Endometrial microvascular endothelial cells (primary cell): ENCODE data around the gene LYRM1. TPM values are rescaled to one million over a fixed set of nuclear protein-coding genes. Genes with fewer than 3 reads are reported as not detected.

Experiments
- in situ Hi-C: cut with HindIII; loops from 2 replicates; pipeline ENCODE4 v1.10.0; 2017; ENCODE audit warnings: low sequenced_read_pairs, low pct_unique_long_range_greater_than_20kb; ENCODE audit errors: inconsistent ontology term
- total RNA-seq: library from RNA; depleted of rRNA; stranded (reverse); fragments of >200 nt; gene quantifications from one replicate; pipeline ENCODE4 v1.2.3, GENCODE V29; 2015; ENCODE audit errors: inconsistent ontology term

The LYRM1 gene
- total RNA-seq, 1 donor from 2014 or later: 65.9 TPM

DNA sequence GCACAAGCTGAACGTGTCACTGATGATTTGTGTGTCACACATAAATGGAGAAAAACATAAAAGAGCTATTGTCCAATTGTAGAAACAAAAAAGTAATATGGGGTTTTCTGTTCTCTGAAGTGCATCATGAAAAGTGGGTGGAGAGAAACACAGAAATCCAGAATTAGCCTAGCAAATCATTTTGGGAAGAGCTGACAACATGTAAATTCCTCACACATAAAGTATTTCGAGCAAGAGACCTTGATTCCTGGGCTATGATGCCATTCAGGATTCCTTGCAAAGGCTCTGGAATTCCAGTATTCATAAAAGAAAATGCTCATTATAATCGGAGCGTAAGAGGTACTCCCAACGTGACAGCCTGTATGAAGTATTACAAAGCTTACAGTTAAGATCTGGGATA is 1.5 kb upstream of the LYRM1 start:
- in situ Hi-C loops: no loop called here

DNA sequence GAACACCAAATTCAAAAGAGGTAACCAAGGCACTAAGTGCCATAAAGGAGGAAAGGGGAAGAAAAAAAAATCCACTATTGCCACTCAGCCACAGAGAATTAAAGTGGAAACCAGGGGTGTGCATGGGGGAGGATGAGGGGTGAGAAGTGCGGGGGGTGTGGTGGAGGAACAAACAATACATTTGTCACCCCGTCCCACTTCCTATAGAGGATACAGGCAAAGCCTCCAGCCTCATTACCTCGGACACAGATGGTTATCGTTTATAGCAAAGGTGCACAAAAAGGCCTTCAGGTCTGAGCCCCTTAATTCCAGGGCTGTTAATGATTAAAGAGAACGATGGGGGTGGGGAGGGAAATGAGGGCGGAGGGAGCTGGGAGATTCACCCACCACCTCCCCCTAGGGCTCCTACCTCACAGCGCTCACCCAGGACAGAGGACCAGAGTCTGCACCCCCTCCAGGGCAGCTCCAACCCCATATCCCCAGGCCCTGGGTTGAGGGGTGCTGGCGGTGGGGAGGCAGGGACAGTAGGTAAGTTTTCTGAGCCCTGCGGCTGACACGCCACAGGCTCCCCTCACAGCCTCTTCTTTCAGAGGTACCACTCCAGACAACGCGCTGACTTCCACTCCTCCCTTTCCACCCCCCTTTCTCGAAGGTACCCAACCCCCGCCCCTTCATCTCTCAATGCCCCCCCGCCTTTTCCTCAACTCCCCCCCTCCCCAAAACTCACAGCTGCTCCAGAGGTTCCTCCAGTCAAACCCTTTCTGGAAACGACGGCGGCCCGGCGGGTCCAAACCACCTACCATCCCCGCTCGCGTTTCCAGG is 883 bp upstream of the LYRM1 start:
- in situ Hi-C loops: loop anchor here (10.0 kb wide), 1 partner anchor 45 kb away; no protein-coding TSS in a partner anchor

DNA sequence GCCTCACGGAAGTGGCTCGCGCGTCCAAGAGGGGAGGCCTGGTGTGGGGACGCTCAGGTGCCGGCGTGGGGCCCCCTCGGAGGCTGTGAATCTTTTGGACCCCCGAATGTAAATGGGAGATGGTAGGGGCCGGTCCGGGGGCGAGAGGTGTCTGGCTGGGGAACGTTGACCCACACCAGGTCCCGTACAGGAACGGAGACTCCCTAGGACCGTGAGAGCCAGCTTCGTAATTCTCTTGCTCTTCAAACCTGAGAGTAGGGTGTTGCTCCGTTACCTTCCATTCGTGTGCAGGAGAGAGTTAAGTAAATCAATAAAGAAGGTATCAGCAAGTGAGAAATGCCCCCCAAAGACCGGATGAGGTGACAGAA is 481 bp downstream of the LYRM1 start:
- in situ Hi-C loops: loop anchor here (10.0 kb wide), 1 partner anchor 46 kb away; no protein-coding TSS in a partner anchor

DNA sequence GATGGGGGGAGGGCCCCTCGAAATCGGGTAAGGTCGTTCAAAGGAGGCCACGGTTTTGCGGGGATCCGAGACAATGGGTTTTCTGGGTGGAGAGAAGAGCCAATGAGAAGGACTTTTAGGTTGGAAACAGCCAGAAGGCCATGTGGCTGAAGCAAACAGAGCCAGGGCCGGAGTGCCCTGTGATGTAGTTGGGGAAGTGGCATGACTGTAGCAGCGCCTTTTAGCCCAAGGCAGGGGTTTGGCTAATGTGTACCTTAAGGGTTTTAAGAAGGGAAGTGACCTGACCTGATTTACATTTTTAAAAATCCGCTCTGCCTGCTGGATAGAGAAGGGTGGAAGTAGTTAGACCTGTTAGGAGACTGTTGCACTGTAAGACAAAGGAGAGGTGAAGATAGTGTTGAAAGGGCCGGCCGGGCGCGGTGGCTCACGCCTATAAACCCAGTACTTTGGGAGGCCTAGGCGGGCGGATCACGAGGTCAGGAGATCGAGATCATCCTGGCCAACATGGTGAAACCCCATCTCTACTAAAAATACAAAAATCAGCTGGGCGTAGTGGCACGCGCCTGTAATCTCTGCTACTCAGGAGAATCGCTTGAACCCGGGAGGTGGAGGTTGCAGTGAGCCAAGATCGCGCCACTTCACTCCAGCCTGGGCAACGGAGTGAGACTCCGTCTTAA is 1.0 kb downstream of the LYRM1 start:
- in situ Hi-C loops: loop anchor here (10.0 kb wide), 1 partner anchor 47 kb away; no protein-coding TSS in a partner anchor

DNA sequence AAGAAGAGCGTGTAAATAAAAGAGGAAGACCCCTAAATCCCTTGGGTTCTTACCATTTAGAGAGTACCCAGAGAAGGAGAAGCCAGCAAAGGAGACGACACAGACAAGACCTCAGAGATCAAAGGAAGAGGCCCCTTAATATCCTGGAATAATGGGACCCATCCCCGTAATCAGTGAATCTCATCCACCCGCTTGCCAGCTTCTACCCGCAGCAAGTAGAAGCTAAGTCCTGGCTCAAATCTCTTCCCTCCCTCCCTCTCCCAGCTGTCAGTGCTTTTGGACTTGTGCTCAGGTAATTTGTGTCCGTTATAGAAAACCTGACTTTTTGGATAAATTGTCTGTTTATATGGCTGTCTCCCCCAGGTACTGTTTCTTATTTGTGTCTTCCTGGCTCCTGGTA is 1.9 kb downstream of the LYRM1 start:
- in situ Hi-C loops: loop anchor here (10.0 kb wide), 1 partner anchor 48 kb away; no protein-coding TSS in a partner anchor

DNA sequence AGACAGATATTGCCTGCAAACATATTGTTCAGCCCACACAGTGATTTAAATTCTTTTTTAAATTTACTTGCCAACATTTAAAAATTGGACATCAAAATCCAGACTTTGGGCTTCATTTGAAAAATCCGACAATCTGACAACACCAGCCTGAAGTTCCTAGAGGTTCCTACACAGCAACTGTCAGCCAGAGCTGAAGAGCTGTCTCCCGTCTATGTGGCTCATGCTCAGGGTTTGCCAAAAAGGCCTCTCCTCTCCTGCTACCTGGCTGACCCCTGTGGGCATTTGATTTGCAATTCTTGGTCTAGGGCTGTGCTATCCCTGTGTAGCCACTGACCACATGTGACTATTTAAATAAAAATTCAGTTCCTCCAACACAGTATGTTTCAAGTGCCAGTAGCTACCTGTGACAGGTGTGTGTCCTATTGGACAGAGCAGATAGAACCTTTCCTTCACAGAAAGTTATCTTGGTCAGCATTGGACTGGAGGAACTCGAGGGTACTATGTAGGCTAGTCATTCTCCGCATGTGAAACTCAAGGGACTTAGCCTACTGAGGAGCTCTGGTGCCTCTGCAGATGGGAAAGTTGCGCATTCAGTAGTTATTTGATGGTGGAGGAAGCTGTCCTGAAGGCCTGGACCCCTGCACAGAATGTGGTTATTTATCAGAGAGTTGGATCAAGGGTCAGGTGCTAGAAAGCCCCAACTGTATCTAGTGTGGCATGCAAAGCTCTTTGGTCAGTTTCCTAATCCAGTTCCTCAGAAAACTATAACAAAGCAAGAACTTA is 2.7 kb downstream of the LYRM1 start:
- in situ Hi-C loops: loop anchor here (10.0 kb wide), 1 partner anchor 49 kb away; no protein-coding TSS in a partner anchor

DNA sequence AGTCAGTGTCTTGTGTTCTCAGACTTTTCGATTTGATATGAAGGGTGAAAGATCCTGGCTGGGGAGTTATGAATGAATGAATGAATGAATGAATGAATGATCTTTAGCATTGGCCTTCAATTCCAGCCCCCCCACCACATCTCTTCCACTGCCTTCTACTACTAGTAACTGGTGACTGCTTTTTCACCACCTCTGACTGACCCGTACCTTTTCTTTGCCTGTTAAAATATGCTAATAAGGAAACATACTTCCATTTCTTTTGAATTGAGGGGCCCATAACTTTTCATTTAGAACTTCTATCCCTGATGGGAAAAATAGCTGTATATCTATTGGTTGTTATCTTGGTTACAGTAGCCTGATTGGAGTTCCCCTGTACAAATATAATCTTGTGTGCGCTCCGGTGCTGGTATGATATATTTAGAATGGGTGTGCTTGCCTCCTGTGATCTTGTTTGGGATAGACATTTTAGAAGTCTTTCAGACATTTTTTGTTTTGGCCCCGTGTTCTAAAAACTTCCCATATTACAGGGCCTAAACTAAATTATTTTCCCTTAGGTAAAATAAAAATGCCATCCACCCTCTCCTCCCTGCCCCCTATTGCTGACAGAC is 3.4 kb downstream of the LYRM1 start:
- in situ Hi-C loops: loop anchor here (10.0 kb wide), 1 partner anchor 49 kb away; no protein-coding TSS in a partner anchor

DNA sequence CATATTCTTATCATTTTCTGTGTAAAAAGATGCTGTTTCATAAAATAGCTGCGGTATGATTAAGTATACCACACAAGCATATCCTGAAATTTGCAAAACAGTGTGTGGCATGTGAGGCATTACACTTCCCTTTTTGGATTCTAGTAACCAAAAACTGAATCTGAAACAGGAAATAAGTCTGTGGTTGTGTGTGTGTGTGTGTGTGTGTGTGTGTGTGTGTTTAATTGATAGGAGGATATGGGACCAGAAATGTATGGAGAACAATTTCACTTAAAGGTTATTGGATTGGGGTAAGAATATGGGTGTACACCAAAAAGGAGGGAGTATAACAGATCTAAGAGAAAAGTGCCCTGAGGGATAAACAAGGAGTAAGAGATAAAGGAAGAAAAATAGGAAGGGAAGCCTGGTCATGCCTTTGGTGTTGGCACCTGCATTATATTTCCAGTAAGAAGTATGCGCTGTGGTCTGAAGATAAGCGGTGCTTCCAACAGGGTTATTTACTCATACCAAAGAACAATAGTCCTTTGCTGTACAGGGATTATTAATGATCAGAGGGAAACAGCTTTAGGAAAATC is 4.0 kb downstream of the LYRM1 start:
- in situ Hi-C loops: loop anchor here (10.0 kb wide), 1 partner anchor 50 kb away; no protein-coding TSS in a partner anchor

DNA sequence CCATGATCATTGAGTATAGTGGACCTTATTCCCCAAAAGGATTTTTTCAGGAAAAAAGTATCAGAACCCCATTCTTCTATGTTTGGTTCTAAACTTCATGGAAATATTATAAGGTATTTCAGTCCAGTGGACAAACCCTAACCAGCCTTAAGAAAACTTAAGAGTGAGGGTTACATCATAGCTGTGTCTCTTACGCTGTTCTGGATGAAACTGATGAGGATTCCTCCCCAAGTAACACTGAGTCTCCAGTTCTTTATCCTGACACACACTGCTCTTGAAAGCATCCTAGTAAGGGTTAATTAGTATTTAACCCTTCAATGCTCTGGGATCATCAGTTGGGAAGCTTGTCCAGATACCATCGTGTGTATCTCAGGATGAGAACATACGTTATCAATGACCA is 5.0 kb downstream of the LYRM1 start:
- in situ Hi-C loops: loop anchor here (10.0 kb wide), 1 partner anchor 51 kb away; no protein-coding TSS in a partner anchor

DNA sequence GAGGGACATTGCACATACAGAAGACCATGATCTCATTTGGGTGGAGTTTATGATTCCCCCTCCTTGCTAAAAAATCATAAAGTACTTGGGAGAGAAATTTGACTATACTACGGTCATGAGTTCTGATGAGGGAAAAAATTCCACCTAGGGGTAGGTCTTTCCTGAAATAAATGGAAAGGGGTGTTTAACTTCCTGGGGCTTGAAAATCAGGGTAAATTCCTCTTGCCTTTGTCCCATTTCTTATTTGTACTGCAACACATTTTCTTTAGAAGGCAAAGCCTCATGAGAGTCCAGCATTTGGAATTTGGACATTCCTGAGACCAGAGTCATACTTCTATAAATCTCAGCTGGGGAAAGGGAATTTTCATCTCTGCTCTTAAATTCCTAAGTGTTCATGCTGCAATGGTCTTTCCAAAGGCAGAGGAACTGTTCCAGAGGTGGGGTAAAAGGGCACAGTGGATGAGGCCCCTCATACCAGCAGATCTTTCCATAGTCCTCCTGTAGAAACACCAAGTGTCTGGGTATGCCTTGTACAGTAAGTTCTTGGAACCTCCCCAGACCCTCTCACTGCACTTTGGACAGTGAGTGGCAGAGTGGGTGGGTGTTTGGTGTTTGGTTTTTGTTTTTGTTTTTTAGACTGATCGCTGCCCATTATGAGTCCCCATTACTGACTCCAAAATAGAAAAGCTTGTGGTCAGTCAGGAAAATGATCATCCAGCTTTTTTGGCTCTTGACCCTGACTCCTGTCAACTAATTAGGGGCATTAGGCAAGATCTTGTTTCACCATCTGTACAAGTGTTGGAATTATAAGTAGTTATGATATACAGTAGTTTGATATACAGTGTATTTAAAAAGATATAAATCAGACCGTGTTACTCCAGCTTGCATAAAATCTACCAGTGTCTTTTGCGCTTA is 6.0 kb downstream of the LYRM1 start:
- in situ Hi-C loops: loop anchor here (10.0 kb wide), 1 partner anchor 52 kb away; no protein-coding TSS in a partner anchor

DNA sequence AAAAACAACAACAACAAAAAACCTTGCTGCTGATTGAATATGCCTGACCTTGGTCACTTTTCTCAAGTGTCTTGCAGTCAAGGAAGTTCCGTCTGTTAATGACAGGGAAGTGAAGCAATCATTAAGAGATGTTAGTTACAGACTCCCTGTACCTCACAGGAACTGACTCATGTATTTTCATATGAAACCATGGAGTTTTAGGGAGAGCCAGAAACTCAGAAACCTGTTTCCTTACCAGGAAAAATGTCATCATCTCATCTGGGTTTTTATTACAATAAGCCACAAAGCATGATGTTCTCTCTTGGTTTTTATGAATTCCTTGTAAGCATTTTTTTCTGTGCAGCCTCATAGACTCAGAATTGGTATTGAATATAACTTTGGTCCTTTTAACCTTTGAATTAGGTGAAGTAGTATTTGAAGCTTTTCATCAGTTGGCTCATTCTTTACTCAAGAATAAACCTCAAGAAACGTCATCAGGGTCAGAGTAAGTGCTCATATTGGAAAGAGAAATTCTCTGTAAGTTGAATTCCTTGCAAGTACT is 10.3 kb downstream of the LYRM1 start:
- in situ Hi-C loops: no loop called here

DNA sequence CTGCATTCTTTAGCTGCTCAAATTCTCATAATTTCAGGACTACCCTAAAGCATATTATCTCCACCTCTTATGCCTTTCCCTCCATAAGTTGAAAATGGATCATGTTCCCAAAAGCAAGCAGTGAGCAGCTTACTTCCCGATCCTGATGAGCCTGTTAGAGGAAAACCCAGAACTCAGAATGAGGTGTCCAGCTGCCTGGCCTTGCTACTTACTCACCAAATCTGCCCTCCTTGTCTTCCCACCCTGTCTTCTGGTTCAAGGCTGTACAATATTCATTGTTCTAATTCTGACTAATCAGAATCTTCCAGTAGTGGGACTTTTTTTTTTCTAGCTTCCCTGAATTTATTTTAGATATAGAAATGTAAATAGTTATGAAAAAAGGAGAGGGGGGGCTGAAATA is 10.8 kb downstream of the LYRM1 start:
- in situ Hi-C loops: no loop called here

DNA sequence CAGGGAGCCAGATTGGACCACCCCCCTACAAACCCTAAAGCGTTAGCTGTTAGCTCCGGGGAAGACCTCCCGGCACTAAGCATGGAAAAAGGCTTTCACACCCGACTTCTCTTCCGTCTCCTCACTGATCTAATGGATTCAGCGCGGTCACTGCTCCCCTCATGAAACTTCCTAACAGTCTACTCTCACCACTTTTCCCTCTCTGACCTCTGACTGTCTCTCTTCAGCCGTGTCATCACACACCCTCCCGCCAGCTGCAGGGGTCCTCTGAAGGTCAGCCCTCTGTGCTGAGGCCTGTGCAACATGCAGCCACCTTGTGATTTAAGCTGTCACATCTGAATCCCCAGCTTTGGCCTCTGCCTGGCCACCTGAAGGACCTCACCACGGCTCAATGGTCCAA is 15.7 kb downstream of the LYRM1 start:
- in situ Hi-C loops: no loop called here

DNA sequence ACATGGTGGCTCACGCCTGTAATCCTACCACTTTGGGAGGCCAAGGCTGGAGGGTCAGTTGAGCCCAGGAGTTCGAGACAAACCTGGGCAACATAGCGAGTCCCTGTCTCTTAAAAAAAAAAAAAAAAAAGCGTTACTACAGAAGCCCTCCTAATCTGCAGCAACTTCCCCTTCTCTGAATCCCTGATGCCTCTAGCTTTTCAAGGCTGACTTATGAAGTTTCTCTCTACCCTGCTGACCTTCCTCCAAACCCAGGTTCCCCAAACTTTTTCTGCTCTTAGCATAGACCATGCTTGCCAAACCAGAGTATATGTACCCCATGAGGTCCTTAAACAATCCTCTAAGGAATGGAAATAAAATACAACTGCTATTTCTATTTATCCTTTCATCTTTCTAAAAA is 16.4 kb downstream of the LYRM1 start:
- in situ Hi-C loops: no loop called here

DNA sequence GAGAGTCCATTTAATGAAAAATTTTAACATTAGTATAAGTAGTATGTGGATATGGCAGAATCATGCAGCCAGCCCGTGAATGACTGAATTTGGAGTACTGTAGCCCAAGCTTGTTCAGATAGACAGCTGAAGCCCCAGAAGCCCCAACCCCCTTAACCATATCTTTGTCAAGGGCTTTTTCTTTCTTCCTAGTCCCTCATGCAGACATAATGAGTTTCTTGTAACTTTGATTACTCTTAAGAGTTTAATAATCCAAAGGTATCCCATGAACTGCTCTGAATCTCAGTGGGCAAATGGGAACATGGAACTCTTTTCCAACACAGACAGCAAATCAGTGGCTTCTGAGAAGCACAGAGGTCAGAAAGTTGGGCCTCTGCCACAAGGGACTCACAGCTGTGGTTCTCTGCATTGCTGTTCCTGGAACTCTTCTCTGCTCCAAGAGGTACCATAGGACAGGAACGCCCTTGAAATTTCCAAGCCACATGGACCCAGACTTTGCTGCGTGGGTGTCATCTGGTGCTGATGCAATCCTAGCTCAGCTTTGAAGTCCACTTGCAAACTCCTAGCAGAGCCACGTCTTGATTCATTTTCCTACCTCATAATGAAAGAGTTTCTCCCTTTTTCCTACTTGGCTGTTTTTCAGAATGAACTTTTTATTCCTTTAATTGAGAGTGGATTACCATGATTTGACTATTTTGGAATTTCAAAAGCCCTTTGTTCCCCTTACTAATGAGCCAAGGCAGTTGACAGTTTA is 18.1 kb downstream of the LYRM1 start:
- in situ Hi-C loops: no loop called here

DNA sequence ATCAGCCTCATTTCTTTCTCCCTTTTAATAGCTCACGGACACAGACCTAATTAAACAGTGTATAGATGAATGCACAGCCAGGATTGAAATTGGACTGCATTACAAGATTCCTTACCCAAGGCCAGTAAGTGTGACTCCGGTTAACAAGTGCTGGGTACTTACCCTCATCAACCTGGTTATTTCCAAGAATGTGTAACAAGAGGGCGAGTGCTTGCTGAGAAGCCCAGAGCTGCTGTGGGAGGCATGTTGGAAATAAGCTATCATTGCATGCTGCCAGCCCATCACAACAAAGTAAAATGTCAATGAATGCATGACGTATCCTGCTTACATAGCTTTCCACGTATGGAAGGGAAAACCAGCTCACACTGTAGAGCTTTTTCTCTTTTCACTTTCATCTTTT is 19.5 kb downstream of the LYRM1 start:
- in situ Hi-C loops: no loop called here

DNA sequence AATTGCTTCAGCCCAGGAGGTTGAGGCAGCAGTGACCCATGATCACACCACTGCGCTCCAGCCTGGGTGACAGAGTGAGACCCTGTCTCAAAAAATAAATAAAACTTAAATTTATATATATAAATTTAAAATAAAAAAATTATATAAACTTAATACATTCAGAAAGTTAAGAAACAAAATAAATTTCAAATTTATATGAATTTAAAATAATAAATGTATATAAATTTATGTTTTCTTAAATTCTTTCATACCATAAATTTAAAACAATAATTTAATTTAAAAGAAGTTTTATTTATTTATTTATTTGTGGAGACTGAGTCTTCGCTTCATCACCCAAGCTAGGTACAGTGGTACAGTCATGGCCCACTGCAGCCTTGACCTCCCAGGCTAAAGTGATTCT is 20.2 kb downstream of the LYRM1 start:
- in situ Hi-C loops: no loop called here
